Thyroid gland (tissue), 4 donors: ENCODE data around the gene MAGI2. TPM values are rescaled to one million over a fixed set of nuclear protein-coding genes. Genes with fewer than 3 reads are reported as not detected.

Experiments
- DNase-seq, 2 donors: peaks; one replicate each; pipeline ENCODE4 v3.0.0-alpha.2; 2019
- H3K27ac ChIP-seq, 3 donors: fragments of 200-600 bp; sonication (generic); 1 replicate in 2 of 3; 2 replicates in 1 of 3; pipeline ENCODE4 v1.5.1; 2016 to 2019; ENCODE audit warnings: mild to moderate bottlenecking in 1 of 3, moderate library complexity in 1 of 3
- H3K27me3 ChIP-seq: fragments of 200-600 bp; sonication (generic); one replicate; pipeline ENCODE4 v1.5.1; 2019
- H3K36me3 ChIP-seq, 2 donors: fragments of 200-600 bp; sonication (generic); one replicate each; pipeline ENCODE4 v1.5.1; 2016 to 2019
- H3K4me1 ChIP-seq, 2 donors: fragments of 200-600 bp; sonication (generic); one replicate each; pipeline ENCODE4 v1.5.1; 2017 to 2019
- H3K4me3 ChIP-seq, 3 donors: fragments of 200-600 bp; sonication (generic); replicated peaks in 1 of 3; 1 replicate in 2 of 3; 2 replicates in 1 of 3; pipeline ENCODE4 v1.5.1; 2016; ENCODE audit warnings: mild to moderate bottlenecking in 1 of 3
- H3K9me3 ChIP-seq: fragments of 200-600 bp; sonication (generic); one replicate; pipeline ENCODE4 v1.5.1; 2017
- POLR2A ChIP-seq, 2 donors: fragments of 450-650 bp; IDR thresholded peaks; one replicate each; pipeline ENCODE4 v1.6.1; 2017; ENCODE audit warnings: antibody characterized with exemption in 2 of 2, mild to moderate bottlenecking in 2 of 2, moderate library complexity in 1 of 2
- WGBS, 2 donors: methylation state at CpG; one replicate each; pipeline ENCODE4 v1.1.5; 2017; 5-methylcytosine and 5-hydroxymethylcytosine counted together
- intact Hi-C: fragments of 100-400 bp; cut with DNase I; formaldehyde crosslinking; loops from one replicate; pipeline ENCODE4 v1.15.1; 2023
- total RNA-seq, 4 donors: library from RNA; depleted of rRNA; stranded (reverse); fragments of >200 nt; gene quantifications; one replicate each; pipeline ENCODE4 v1.2.3, GENCODE V29; 2016
- TF ChIP-seq, protein P1 (sequence below), 6 experiments: fragments of 200-600 bp in 3 of 6; fragments of 450-650 bp in 3 of 6; sonication (generic) in 3 of 6; IDR thresholded peaks; one replicate each; pipeline ENCODE4 v1.5.1; 2016 to 2019; ENCODE audit warnings: antibody characterized with exemption in 6 of 6, mild to moderate bottlenecking in 2 of 6, inconsistent platforms in 1 of 6, moderate library complexity in 1 of 6

Gene MAGI2
- total RNA-seq, 4 donors from 2014 or later, result 20.7 to 31.1 (median 26.0) TPM

GRCh38 chr7:78220754-78221153 is 1232.7 kb downstream of the MAGI2 start:
- H3K4me3 ChIP-seq, result no peak overlapping the region
- no peak for DNase-seq
- H3K4me1 ChIP-seq, result peaks cover 0 to 4% of the 10 kb centered on the region in 2 donors
- no peak overlapping the region for H3K27ac ChIP-seq
- no peaks in the 10 kb centered on the region for H3K27me3 ChIP-seq
- H3K9me3 ChIP-seq, result no peaks in the 10 kb centered on the region
- no peaks in the 10 kb centered on the region for H3K36me3 ChIP-seq
- WGBS, 2 donors, result 91 to 93% methylated on average over 5 of the region's 5 CpGs
- TF ChIP-seq, protein P1, sequence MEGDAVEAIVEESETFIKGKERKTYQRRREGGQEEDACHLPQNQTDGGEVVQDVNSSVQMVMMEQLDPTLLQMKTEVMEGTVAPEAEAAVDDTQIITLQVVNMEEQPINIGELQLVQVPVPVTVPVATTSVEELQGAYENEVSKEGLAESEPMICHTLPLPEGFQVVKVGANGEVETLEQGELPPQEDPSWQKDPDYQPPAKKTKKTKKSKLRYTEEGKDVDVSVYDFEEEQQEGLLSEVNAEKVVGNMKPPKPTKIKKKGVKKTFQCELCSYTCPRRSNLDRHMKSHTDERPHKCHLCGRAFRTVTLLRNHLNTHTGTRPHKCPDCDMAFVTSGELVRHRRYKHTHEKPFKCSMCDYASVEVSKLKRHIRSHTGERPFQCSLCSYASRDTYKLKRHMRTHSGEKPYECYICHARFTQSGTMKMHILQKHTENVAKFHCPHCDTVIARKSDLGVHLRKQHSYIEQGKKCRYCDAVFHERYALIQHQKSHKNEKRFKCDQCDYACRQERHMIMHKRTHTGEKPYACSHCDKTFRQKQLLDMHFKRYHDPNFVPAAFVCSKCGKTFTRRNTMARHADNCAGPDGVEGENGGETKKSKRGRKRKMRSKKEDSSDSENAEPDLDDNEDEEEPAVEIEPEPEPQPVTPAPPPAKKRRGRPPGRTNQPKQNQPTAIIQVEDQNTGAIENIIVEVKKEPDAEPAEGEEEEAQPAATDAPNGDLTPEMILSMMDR (IDR thresholded peaks at IDR 0.05), result no peak
- TF ChIP-seq POLR2A (IDR thresholded peaks at IDR 0.05), result no peak
- intact Hi-C loops, result no loop called here

GRCh38 chr7:78218876-78219275 is 1234.6 kb downstream of the MAGI2 start:
- no peak for DNase-seq
- H3K27me3 ChIP-seq, result no peaks in the 10 kb centered on the region
- no peak overlapping the region for H3K27ac ChIP-seq
- no peaks in the 10 kb centered on the region for H3K4me1 ChIP-seq
- H3K9me3 ChIP-seq, result no peaks in the 10 kb centered on the region
- H3K4me3 ChIP-seq, result no peak overlapping the region
- H3K36me3 ChIP-seq, result no peaks in the 10 kb centered on the region
- intact Hi-C loops, result no loop called here
- no peak for TF ChIP-seq POLR2A (IDR thresholded peaks at IDR 0.05)
- TF ChIP-seq, protein P1 (IDR thresholded peaks at IDR 0.05), result no peak
- 86 to 89% methylated on average over 9 of the region's 9 CpGs for WGBS, 2 donors

- Histone ChIP-seq H3K9me3 (no peaks in the 10 kb centered on the region), H3K27ac (no peak overlapping the region), H3K36me3 (no peaks in the 10 kb centered on the region), H3K4me1 (no peaks in the 10 kb centered on the region), H3K4me3 (no peak overlapping the region), H3K27me3 (no peaks in the 10 kb centered on the region)
- WGBS, 2 donors, result 88 to 96% methylated on average over 1 of the region's 1 CpG
- DNase-seq, result no peak
- TF ChIP-seq, protein P1 (IDR thresholded peaks at IDR 0.05), result no peak
- TF ChIP-seq POLR2A (IDR thresholded peaks at IDR 0.05), result no peak
- intact Hi-C loops, result no loop called here
These were observed 1235.4 kb downstream of the MAGI2 start for GRCh38 chr7:78218051-78218450.

DNA sequence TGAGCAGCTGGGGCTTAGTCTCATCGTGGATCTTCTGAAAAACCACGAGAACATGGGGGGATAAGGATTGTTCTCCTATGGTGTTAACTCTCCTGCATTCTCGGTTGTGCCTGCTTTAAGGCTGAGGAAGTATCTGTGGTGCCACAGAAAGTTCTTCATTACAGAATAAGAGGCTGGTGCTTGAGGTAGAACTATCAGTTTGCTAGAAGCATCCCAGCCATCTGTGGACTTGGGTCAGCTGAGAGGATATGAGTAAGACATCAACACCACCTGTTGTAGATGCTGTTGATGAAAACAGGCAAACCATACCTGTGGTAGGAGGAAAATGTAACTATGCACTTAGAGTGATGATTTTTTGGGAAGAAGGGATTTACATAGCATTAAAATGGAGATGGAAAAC is 1238.3 kb downstream of the MAGI2 start:
- 84 to 86% methylated on average over 3 of the region's 3 CpGs for WGBS, 2 donors

GRCh38 chr7:78213402-78213801 is 1240.1 kb downstream of the MAGI2 start:
- Histone ChIP-seq H3K27ac (no peak overlapping the region), H3K27me3 (no peaks in the 10 kb centered on the region), H3K9me3 (no peaks in the 10 kb centered on the region), H3K4me3 (no peak overlapping the region), H3K4me1 (no peaks in the 10 kb centered on the region), H3K36me3 (no peaks in the 10 kb centered on the region)
- TF ChIP-seq, protein P1 (IDR thresholded peaks at IDR 0.05), result no peak
- no peak for TF ChIP-seq POLR2A (IDR thresholded peaks at IDR 0.05)
- intact Hi-C loops, result no loop called here
- WGBS, 2 donors, result 96 to 97% methylated on average over 6 of the region's 6 CpGs
- DNase-seq, result no peak

More for the DNA sequence above, 1238.3 kb downstream of the MAGI2 start:
- Histone ChIP-seq H3K27ac (no peak overlapping the region), H3K27me3 (no peaks in the 10 kb centered on the region), H3K4me3 (no peak overlapping the region), H3K4me1 (no peaks in the 10 kb centered on the region), H3K36me3 (no peaks in the 10 kb centered on the region), H3K9me3 (no peaks in the 10 kb centered on the region)
- intact Hi-C loops, result no loop called here
- no peak for TF ChIP-seq POLR2A (IDR thresholded peaks at IDR 0.05)
- TF ChIP-seq, protein P1 (IDR thresholded peaks at IDR 0.05), result no peak
- no peak for DNase-seq
